ENCODE data around the gene AIF1L.
"Not testable (repeated sequence)": the region's sequence is repeated elsewhere in the genome, so short reads cannot be mapped to it uniquely, and the experiment has no call there.

Gene AIF1L

GRCh38 chr9:131111854-131112311, 15.6 kb downstream of the AIF1L start:
- TF ChIP-seq, protein P1, sequence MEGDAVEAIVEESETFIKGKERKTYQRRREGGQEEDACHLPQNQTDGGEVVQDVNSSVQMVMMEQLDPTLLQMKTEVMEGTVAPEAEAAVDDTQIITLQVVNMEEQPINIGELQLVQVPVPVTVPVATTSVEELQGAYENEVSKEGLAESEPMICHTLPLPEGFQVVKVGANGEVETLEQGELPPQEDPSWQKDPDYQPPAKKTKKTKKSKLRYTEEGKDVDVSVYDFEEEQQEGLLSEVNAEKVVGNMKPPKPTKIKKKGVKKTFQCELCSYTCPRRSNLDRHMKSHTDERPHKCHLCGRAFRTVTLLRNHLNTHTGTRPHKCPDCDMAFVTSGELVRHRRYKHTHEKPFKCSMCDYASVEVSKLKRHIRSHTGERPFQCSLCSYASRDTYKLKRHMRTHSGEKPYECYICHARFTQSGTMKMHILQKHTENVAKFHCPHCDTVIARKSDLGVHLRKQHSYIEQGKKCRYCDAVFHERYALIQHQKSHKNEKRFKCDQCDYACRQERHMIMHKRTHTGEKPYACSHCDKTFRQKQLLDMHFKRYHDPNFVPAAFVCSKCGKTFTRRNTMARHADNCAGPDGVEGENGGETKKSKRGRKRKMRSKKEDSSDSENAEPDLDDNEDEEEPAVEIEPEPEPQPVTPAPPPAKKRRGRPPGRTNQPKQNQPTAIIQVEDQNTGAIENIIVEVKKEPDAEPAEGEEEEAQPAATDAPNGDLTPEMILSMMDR (conservative IDR thresholded peaks at IDR 0.05) = no peak
- no peak overlapping the region for H3K27ac ChIP-seq

- TF ChIP-seq, protein P1 (conservative IDR thresholded peaks at IDR 0.05) = no peak
- no peak overlapping the region for H3K27ac ChIP-seq
Measured at GRCh38 chr9:131112374-131113154, 16.2 kb downstream of the AIF1L start.

DNA sequence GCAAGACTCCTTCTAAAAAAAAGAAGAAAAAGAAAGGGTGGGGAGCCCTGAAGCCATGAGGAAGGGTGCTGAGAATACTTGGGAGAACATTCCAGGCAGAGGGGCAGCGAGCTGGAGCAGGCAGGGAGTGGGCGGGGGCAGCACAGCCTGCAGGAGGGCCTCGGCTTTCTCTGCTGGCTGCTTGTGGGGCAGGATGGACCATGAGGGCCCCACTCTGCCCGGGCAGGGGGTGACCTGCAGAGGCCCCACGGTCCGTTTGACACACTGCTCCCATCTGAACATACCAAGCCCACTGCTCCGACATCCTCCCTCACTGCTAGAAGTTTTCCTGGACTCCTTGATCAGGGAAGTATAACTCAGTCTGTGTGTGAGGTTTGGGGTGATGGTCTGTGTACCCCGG, 17.3 kb downstream of the AIF1L start:
- H3K27ac ChIP-seq = no peak overlapping the region
- TF ChIP-seq, protein P1 (conservative IDR thresholded peaks at IDR 0.05) = no peak

DNA sequence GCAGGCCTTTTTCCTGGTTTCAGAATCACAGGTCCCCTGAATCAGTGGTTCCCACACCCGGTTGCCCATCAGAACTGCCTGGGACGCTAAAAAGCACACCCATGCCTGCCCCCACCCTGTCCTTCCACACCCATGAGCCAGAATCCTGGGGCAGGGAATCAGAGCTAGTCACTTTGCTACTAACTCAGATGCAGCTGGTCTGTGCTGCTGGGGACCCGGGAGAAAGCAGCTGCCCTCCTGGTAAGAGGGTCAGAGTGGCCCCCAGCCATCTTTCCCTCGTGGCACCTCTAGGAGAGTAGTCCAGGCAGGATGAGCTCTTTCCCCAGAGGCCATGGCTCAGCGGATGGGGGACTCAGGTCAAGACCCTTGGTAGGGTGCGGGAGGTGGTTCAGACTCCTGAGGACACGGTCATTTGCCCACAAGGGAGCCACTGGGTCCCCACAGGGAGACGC, 17.8 kb downstream of the AIF1L start:
- H3K27ac ChIP-seq = no peak overlapping the region
- TF ChIP-seq, protein P1 (conservative IDR thresholded peaks at IDR 0.05) = no peak

DNA sequence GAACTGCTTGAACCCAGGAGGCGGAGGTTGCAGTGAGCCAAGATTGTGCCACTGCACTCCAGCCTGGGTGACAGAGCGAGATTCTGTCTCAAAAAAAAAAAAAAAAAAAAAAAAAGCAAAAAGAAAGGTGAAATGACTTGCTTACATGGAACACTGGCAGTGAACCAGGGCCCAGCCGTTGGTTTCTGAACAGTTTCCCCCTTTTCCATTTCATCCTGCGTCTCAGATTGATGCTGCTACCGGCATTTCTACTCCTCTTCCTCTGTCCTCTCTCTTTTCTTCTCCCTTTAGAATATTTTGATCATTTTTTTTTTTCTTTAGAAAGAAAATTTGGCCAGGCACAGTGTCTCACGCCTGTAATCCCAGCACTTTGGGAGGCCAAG, 19.0 kb downstream of the AIF1L start:
- H3K27ac ChIP-seq = not testable (repeated sequence)

DNA sequence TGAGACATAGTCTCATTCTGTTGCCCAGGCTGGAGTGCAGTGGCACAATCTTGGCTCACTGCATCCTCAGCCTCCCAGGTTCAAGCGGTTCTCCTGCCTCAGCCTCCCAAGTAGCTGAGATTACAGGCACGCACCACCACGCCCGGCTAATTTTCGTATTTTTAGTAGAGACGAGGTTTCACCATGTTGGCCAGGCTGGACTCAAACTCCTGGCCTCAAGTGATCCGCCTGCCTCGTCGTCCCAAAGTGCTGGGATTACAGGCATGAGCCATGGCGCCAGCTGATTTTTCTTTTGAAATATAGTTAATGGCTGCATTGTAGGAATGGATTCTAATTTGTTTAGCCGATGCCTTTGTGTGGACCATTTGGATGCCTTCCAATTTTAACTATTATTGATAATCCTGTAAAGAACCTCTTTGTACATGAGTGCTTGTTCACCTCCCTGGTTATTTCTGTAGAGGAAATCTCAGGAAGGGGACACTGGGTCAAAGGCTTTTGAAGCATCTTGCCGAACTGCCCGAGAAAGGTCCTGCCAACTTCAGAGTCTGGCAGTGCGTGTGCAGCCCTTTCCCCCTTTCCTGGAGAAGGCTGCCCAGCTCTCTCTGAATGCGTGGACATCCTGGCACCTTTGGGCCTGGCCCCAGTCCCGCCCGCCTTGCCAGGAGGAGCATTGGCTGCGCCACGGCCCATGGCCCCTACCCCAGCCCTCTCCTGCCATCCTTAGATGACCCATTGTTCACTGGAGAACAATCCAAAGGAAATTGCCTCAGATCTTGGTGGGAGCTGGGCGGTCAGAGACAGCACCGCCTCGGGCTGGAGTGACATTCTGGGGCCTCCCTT, 20.2 kb downstream of the AIF1L start:
- TF ChIP-seq, protein P1 (conservative IDR thresholded peaks at IDR 0.05) = no peak
- H3K27ac ChIP-seq = no peak overlapping the region

DNA sequence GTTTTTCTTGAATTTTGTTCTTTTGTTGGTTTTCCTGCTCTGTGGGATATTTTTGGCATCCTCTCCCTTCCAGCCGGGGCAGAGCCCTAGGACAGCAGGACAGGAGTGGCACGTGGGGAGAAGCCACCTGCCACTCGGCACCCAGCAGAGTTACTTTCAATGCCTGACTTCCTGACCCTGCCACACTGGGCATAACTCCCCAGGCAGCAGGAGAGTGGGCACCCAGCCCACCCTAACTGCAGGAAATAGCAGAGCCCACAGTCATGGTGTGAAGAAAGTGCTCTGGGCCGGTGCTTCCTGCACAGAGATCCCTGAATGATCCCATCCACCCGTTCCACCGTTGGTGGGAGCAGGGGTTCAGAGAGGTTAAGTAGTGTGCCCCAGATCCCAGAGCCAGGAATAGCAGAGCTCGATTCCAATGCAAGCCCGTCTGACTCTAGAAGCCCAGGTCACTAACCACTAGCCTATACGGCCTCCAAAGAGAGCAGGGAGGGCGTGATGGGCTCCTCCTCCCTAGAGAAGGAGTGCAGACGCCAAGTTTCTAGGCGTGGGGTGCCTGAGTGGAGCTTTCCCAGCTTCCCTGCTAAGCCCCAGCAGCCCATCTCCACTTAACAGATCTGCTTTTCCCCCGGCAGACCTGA, 20.9 kb downstream of the AIF1L start:
- TF ChIP-seq, protein P1 (conservative IDR thresholded peaks at IDR 0.05) = no peak
- H3K27ac ChIP-seq = no peak overlapping the region

All from VCaP (cell line).